Suprapubic skin (tissue), 3 donors: ENCODE measurements around the gene ELN.

ENCODE experiments used
- POLR2A ChIP-seq, 2 donors: fragments of 450-650 bp; IDR thresholded peaks; one replicate each; pipeline ENCODE4 v1.6.1; 2017; ENCODE audit warnings: antibody characterized with exemption in 2 of 2, mild to moderate bottlenecking in 2 of 2, moderate library complexity in 2 of 2
- TF ChIP-seq, protein P1 (sequence below), 2 donors: fragments of 200-600 bp in 1 of 2; fragments of 450-650 bp in 1 of 2; sonication (generic) in 1 of 2; IDR thresholded peaks; one replicate each; pipeline ENCODE4 v1.5.1; 2016 to 2019; ENCODE audit warnings: antibody characterized with exemption in 2 of 2, mild to moderate bottlenecking in 1 of 2, moderate library complexity in 1 of 2

GRCh38 chr7:74057216-74057925 is 29.4 kb downstream of the ELN start:
- TF ChIP-seq POLR2A (IDR thresholded peaks at IDR 0.05), result no peak
- TF ChIP-seq, protein P1, sequence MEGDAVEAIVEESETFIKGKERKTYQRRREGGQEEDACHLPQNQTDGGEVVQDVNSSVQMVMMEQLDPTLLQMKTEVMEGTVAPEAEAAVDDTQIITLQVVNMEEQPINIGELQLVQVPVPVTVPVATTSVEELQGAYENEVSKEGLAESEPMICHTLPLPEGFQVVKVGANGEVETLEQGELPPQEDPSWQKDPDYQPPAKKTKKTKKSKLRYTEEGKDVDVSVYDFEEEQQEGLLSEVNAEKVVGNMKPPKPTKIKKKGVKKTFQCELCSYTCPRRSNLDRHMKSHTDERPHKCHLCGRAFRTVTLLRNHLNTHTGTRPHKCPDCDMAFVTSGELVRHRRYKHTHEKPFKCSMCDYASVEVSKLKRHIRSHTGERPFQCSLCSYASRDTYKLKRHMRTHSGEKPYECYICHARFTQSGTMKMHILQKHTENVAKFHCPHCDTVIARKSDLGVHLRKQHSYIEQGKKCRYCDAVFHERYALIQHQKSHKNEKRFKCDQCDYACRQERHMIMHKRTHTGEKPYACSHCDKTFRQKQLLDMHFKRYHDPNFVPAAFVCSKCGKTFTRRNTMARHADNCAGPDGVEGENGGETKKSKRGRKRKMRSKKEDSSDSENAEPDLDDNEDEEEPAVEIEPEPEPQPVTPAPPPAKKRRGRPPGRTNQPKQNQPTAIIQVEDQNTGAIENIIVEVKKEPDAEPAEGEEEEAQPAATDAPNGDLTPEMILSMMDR (IDR thresholded peaks at IDR 0.05), result no peak
